ENCODE measurements around the gene ATXN1.

ATXN1 gene

GRCh38 chr6:16284472-16284871, 476.8 kb downstream of the ATXN1 start:
- DNase-seq, result no peak
- no peak overlapping the region for H3K27ac ChIP-seq
- no peaks in the 10 kb centered on the region for H3K27me3 ChIP-seq (replicated peaks)
- no peak overlapping the region for H3K4me3 ChIP-seq (ENCODE audit: low read depth, low read length)
- in situ Hi-C loops (cut with HindIII; ENCODE audit: low pct_ligation_motif_present, low sequenced_read_pairs), result no loop called here
- no peaks in the 10 kb centered on the region for H3K36me3 ChIP-seq (replicated peaks)
- no peak for TF ChIP-seq CTCF (IDR thresholded peaks at IDR 0.05; ENCODE audit: low read depth, low read length, missing control alignments)

- H3K27me3 ChIP-seq (replicated peaks), result no peaks in the 10 kb centered on the region
- H3K27ac ChIP-seq, result no peak overlapping the region
- no peak for TF ChIP-seq CTCF (IDR thresholded peaks at IDR 0.05; ENCODE audit: low read depth, low read length, missing control alignments)
- no peak overlapping the region for H3K4me3 ChIP-seq (ENCODE audit: low read depth, low read length)
- DNase-seq, result no peak
- no peaks in the 10 kb centered on the region for H3K36me3 ChIP-seq (replicated peaks)
- in situ Hi-C loops (cut with HindIII; ENCODE audit: low pct_ligation_motif_present, low sequenced_read_pairs), result no loop called here
Observed at GRCh38 chr6:16282370-16282769, 478.9 kb downstream of the ATXN1 start.

GRCh38 chr6:16279243-16279642, 482.0 kb downstream of the ATXN1 start:
- TF ChIP-seq CTCF (IDR thresholded peaks at IDR 0.05; ENCODE audit: low read depth, low read length, missing control alignments), result no peak
- Histone ChIP-seq H3K27me3 (replicated peaks) (no peaks in the 10 kb centered on the region), H3K4me3 (ENCODE audit: low read depth, low read length) (no peak overlapping the region), H3K27ac (no peak overlapping the region), H3K36me3 (replicated peaks) (no peaks in the 10 kb centered on the region)
- DNase-seq, result no peak
- in situ Hi-C loops (cut with HindIII; ENCODE audit: low pct_ligation_motif_present, low sequenced_read_pairs), result no loop called here

GRCh38 chr6:16278750-16279149, 482.5 kb downstream of the ATXN1 start:
- no peak for DNase-seq
- no peak for TF ChIP-seq CTCF (IDR thresholded peaks at IDR 0.05; ENCODE audit: low read depth, low read length, missing control alignments)
- Histone ChIP-seq H3K4me3 (ENCODE audit: low read depth, low read length) (no peak overlapping the region), H3K27me3 (replicated peaks) (no peaks in the 10 kb centered on the region), H3K36me3 (replicated peaks) (no peaks in the 10 kb centered on the region), H3K27ac (no peak overlapping the region)
- in situ Hi-C loops (cut with HindIII; ENCODE audit: low pct_ligation_motif_present, low sequenced_read_pairs), result no loop called here

GRCh38 chr6:16278048-16278724, 483.1 kb downstream of the ATXN1 start:
- no peak for DNase-seq

More at GRCh38 chr6:16278048-16278724, 483.1 kb downstream of the ATXN1 start:
- in situ Hi-C loops (cut with HindIII; ENCODE audit: low pct_ligation_motif_present, low sequenced_read_pairs), result no loop called here
- Histone ChIP-seq H3K27ac (no peak overlapping the region), H3K27me3 (replicated peaks) (no peaks in the 10 kb centered on the region), H3K36me3 (replicated peaks) (no peaks in the 10 kb centered on the region), H3K4me3 (ENCODE audit: low read depth, low read length) (no peak overlapping the region)
- TF ChIP-seq CTCF (IDR thresholded peaks at IDR 0.05; ENCODE audit: low read depth, low read length, missing control alignments), result no peak

Data from brain microvascular endothelial cell (primary cell).